ENCODE measurements around the gene GMCL2. TPM values are rescaled to one million over a fixed set of nuclear protein-coding genes. Genes with fewer than 3 reads are reported as not detected.

GMCL2 gene
- polyA plus RNA-seq, 1 donor (not counting 4 experiments of a cell fraction or from before 2014, with no cell fraction given) = not detected

DNA sequence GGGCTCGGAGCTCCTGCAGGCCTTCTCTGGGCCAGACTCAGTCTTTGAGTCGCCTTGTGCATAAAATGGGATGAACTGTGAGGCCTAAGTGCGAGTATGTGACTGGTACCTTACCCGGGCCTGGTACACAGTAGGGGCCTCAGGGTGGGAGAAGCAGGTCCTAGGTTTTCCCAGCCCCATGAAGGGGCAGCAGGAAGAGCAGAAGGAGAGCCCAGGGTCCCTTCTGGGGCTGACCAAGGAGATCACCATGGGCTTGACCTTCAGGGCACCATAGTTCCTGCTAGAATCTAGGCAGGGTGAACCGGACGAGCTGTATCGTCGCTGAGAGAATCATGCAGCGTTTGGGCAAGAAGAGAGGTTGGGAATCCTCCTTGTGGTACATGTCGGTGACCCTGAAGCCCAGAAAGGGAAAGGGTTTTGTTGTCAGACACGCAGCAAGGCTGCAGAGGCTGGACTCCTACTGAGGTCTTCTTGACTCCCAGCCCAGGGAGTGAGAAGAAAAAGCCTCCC lies 45.8 kb upstream of the GMCL2 start:
- Histone ChIP-seq H4K20me1 (ENCODE audit: control insufficient read depth, extremely low read depth, insufficient read depth, low read length) (no peaks in the 10 kb centered on the region), H3K79me2 (ENCODE audit: control insufficient read depth, insufficient read depth, low read length) (peaks cover 29% of the 10 kb centered on the region), H3K4me2 (ENCODE audit: control insufficient read depth, extremely low read depth, insufficient read depth, low read depth, low read length) (peak overlapping the region; percentile 20), H2AFZ (ENCODE audit: control insufficient read depth, low read length) (peak overlapping the region; percentile 3), H3K9me1 (ENCODE audit: control insufficient read depth, extremely low read depth, insufficient read depth, low read length) (no peaks in the 10 kb centered on the region), H3K9me3 (ENCODE audit: control insufficient read depth, low read depth, low read length) (no peaks in the 10 kb centered on the region), H3K9ac (ENCODE audit: control insufficient read depth, extremely low read depth, insufficient read depth, low read length) (no peak overlapping the region), H3K4me1 (ENCODE audit: control insufficient read depth, extremely low read depth, insufficient read depth, low read length) (peaks cover 32% of the 10 kb centered on the region), H3K4me3 (ENCODE audit: control insufficient read depth in 2 of 3, extremely low read depth in 1 of 3, insufficient read depth in 2 of 3, low read depth in 1 of 3, low read length in 3 of 3) (peak overlapping the region in 1 of 3 experiments; percentile 62), H3K36me3 (ENCODE audit: control insufficient read depth in 2 of 2, extremely low read depth in 1 of 2, insufficient read depth in 2 of 2, low read length in 2 of 2) (peaks cover 3 to 18% of the 10 kb centered on the region in 2 experiments), H3K27ac (ENCODE audit: control insufficient read depth, insufficient read depth, low read length) (no peak overlapping the region), H3K27me3 (ENCODE audit: control insufficient read depth, extremely low read depth, insufficient read depth, low read length) (no peaks in the 10 kb centered on the region)
- DNase-seq (ENCODE audit: low read depth, low spot score) = no peak
- FAIRE-seq = no peak
- TF ChIP-seq, protein P1, sequence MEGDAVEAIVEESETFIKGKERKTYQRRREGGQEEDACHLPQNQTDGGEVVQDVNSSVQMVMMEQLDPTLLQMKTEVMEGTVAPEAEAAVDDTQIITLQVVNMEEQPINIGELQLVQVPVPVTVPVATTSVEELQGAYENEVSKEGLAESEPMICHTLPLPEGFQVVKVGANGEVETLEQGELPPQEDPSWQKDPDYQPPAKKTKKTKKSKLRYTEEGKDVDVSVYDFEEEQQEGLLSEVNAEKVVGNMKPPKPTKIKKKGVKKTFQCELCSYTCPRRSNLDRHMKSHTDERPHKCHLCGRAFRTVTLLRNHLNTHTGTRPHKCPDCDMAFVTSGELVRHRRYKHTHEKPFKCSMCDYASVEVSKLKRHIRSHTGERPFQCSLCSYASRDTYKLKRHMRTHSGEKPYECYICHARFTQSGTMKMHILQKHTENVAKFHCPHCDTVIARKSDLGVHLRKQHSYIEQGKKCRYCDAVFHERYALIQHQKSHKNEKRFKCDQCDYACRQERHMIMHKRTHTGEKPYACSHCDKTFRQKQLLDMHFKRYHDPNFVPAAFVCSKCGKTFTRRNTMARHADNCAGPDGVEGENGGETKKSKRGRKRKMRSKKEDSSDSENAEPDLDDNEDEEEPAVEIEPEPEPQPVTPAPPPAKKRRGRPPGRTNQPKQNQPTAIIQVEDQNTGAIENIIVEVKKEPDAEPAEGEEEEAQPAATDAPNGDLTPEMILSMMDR (optimal IDR thresholded peaks at IDR 0.05 in 1 of 3, IDR thresholded peaks at IDR 0.05 in 1 of 3, conservative IDR thresholded peaks at IDR 0.05 in 1 of 3; ENCODE audit: extremely low read depth in 1 of 3, insufficient read depth in 2 of 3, low read length in 3 of 3) = no peak
- no peak for TF ChIP-seq EZH2 (IDR thresholded peaks at IDR 0.05; ENCODE audit: low read length)
- dilution Hi-C loops (cut with MboI; ENCODE audit: extremely low pct_ligation_motif_present, low sequenced_read_pairs) = no loop called here

DNA sequence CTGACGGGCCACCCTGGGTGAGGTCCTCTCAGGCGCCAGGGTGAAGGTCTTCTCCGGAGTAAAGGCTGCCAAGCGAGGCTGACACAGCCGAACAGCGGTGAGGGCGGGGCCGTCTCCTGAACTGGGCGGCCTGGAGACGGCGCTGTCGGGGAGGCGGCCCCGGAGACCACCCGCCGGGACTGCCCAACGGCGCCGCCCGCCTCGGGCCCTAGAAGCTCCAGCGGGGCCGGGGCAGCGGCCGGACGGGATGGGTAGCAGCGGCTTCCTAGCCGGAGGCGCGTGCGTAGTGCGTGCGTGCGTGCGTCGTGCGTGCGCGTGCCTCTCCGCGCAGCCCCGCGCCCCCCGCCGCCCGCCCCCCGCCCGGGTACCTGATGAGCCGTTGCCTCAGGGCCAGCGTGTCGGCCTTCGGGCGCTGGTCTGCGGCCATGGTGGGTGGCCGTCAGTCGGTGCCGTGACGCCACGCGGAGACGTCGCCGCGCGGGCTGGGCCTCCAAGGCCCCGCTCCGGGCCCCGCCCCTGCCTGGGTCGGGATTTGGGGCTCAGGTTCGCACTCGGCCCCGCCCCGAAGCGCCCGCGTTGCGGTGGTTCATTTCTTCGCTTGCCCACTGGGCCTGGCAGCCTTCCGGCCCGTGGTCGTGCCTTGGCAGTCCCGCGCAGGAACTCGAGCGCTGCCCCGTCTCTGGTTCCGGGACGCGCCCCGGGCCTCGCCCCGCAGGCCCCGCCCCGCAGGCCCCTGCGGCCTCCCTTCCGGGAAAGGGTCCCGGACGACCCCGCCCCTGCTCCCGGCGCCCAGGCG lies 45.2 kb upstream of the GMCL2 start, which contains the start of gene PHYKPL:
TSS of gene PHYKPL (minus strand) at position 679 of the 796 bp plus-strand sequence. CDS start at position 427, 252 bp downstream.
- H3K27me3 ChIP-seq (ENCODE audit: control insufficient read depth, extremely low read depth, insufficient read depth, low read length) = no peaks in the 10 kb centered on the region
- H4K20me1 ChIP-seq (ENCODE audit: control insufficient read depth, extremely low read depth, insufficient read depth, low read length) = peaks cover 4% of the 10 kb centered on the region
- peaks cover 6 to 22% of the 10 kb centered on the region in 2 experiments for H3K36me3 ChIP-seq (ENCODE audit: control insufficient read depth in 2 of 2, extremely low read depth in 1 of 2, insufficient read depth in 2 of 2, low read length in 2 of 2)
- H3K4me1 ChIP-seq (ENCODE audit: control insufficient read depth, extremely low read depth, insufficient read depth, low read length) = peaks cover 32% of the 10 kb centered on the region
- peak within 1 kb of the TSS; percentile 73 for H3K9ac ChIP-seq (ENCODE audit: control insufficient read depth, extremely low read depth, insufficient read depth, low read length)
- H3K4me2 ChIP-seq (ENCODE audit: control insufficient read depth, extremely low read depth, insufficient read depth, low read depth, low read length) = peak within 1 kb of the TSS; percentile 86
- H3K4me3 ChIP-seq (ENCODE audit: control insufficient read depth in 2 of 3, extremely low read depth in 1 of 3, insufficient read depth in 2 of 3, low read depth in 1 of 3, low read length in 3 of 3) = peak within 1 kb of the TSS; percentile 61 to 75 (median 62)
- TF ChIP-seq EZH2 (IDR thresholded peaks at IDR 0.05; ENCODE audit: low read length) = no peak
- TF ChIP-seq, protein P1 (optimal IDR thresholded peaks at IDR 0.05 in 1 of 3, IDR thresholded peaks at IDR 0.05 in 1 of 3, conservative IDR thresholded peaks at IDR 0.05 in 1 of 3; ENCODE audit: extremely low read depth in 1 of 3, insufficient read depth in 2 of 3, low read length in 3 of 3) = peak in 1 of 3 experiments; percentile 26
- peak within 1 kb of the TSS; percentile 50 for H2AFZ ChIP-seq (ENCODE audit: control insufficient read depth, low read length)
- dilution Hi-C loops (cut with MboI; ENCODE audit: extremely low pct_ligation_motif_present, low sequenced_read_pairs) = no loop called here
- H3K9me1 ChIP-seq (ENCODE audit: control insufficient read depth, extremely low read depth, insufficient read depth, low read length) = no peaks in the 10 kb centered on the region
- DNase-seq (ENCODE audit: low read depth, low spot score) (no peak), FAIRE-seq (no peak)
- no peaks in the 10 kb centered on the region for H3K9me3 ChIP-seq (ENCODE audit: control insufficient read depth, low read depth, low read length)
- peak within 1 kb of the TSS; percentile 29 for H3K27ac ChIP-seq (ENCODE audit: control insufficient read depth, insufficient read depth, low read length)
- H3K79me2 ChIP-seq (ENCODE audit: control insufficient read depth, insufficient read depth, low read length) = peaks cover 29% of the 10 kb centered on the region
